ENCODE results near the gene CDH5. TPM values are rescaled to one million over a fixed set of nuclear protein-coding genes. Genes with fewer than 3 reads are reported as not detected.

CDH5 gene
- total and polyA plus RNA-seq, 2 donors, result 44.0 to 55.8 TPM

DNA sequence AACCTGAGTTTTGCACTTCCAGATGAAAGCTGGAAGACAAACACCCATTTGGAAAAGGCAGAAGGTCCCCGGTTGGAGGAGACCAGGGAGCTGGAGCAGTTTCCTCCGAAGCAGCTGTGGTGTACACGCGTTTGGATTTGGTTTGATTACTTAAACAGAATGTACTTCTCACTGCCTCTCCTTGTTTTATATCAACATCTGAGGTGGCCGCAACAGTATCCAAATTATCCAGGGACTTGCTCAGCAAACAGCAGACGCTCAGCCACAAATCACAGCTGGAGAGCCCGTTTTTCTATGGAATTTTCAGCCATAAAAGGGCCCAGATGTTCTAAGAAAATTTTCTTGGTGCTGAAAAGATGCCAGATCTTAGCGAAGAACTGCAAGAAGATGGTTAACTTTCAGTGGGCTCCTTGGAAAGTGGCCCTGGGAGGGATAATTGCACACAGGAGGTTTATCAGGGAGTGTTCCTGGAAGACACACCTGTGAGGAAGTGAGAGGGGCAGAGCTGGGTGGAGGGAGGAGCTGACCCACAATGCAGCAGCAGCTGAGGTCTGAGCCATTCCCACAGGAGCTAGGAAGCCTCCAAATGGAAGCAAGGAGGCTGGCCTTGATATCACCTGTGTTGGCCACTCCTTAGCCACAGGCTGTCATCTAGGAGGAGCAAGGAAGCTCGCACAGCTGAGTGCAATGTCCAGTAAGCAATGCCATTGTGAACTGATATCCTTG, 28.9 kb upstream of the CDH5 start:
- Histone ChIP-seq H3K4me1 (ENCODE audit: insufficient read depth) (no peaks in the 10 kb centered on the region), H3K27ac (ENCODE audit: low read depth) (no peak overlapping the region), H3K36me3 (ENCODE audit: insufficient read depth) (no peaks in the 10 kb centered on the region), H3K4me3 (ENCODE audit: low read depth, low read length) (no peak overlapping the region)
- no peak for DNase-seq (ENCODE audit: extremely low spot score)
- 54% methylated on average over 9 of the region's 9 CpGs for WGBS

DNA sequence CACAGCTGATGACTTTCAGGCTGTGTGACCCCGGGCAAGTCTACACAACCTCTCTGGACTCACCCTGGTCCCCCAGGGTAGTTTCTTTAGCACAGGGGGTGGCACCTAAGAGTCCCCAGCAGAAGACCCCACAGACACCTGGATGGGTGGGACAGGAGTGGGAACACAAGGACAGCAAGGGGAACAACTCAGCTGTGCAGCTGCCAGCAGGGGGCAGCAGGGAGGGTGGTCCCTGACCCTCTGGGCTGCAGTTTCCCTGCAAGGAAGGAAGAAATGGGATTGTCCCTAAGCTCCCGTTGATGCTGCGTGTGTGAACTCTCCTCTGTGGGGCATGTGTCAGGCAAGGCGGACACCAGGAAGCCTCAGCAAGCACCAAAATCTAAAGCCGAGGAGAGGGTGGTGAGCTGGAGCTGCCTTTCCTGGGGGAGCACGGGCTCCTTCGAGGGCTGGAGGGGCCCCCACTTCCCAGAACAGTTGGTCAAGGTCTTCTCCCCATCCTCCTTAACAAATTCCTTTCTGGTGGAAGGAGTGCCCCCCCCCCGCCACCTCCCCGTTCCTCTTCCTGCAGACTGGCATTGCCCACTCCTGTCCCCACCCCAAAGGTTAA, 24.1 kb upstream of the CDH5 start:
- Histone ChIP-seq H3K27ac (ENCODE audit: low read depth) (no peak overlapping the region), H3K36me3 (ENCODE audit: insufficient read depth) (no peaks in the 10 kb centered on the region), H3K4me1 (ENCODE audit: insufficient read depth) (no peaks in the 10 kb centered on the region), H3K4me3 (ENCODE audit: low read depth, low read length) (no peak overlapping the region)
- 79% methylated on average over 9 of the region's 9 CpGs for WGBS
- no peak for DNase-seq (ENCODE audit: extremely low spot score)

DNA sequence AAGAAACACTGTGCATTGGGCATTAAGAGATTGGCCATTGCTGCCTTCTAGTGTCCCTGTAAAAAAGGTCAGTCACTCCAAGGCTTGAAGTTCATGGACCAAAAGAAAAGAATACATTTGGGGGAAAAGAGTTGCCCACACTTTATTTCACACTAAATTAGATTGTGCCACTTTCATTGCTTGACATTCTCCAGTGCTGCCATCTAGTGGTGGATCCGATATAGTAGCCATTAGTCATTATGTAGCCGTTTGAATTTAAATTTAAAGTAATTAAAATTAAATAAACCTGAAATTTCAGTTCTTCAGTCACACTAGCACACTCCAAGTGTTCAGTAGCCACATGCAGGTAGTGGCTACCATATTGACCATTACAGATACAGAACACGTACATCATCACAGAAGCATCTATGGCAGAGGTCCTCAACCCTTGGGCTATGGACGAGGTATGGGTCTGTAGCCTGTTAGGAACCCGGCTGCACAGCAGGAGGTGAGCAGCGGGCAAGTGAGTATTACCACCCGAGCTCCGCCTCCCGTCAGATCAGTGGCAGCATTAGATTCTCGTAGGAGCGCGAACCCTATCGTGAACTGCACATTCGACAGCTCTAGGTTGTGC, 21.9 kb upstream of the CDH5 start:
- no peaks in the 10 kb centered on the region for H3K36me3 ChIP-seq (ENCODE audit: insufficient read depth)
- H3K27ac ChIP-seq (ENCODE audit: low read depth), result no peak overlapping the region
- no peak for DNase-seq (ENCODE audit: extremely low spot score)
- H3K4me1 ChIP-seq (ENCODE audit: insufficient read depth), result no peaks in the 10 kb centered on the region
- 69% methylated on average over 14 of the region's 14 CpGs for WGBS
- no peak overlapping the region for H3K4me3 ChIP-seq (ENCODE audit: low read depth, low read length)

DNA sequence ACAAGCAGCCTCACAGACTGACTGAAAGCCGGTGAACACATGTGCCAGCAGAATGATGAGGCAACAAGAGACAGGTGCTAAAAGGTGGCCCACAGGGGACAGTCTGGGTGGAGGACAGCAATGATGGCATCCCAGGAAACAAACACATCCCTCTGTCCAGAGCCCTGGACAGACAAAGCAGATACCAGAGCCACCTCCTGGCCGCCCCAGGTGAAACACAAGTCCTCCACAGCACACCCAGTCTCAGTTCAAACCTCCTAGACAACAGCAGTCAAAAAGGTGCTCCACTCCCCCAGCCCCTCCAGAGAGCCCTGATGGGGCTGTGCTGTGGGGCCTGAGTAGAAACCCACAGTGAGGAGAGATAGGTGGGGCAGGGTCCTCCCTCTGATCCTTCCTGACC, 20.3 kb upstream of the CDH5 start:
- WGBS, result 95% methylated on average over 2 of the region's 2 CpGs
- H3K27ac ChIP-seq (ENCODE audit: low read depth), result no peak overlapping the region
- H3K4me1 ChIP-seq (ENCODE audit: insufficient read depth), result no peaks in the 10 kb centered on the region
- H3K4me3 ChIP-seq (ENCODE audit: low read depth, low read length), result no peak overlapping the region
- no peak for DNase-seq (ENCODE audit: extremely low spot score)
- no peaks in the 10 kb centered on the region for H3K36me3 ChIP-seq (ENCODE audit: insufficient read depth)

DNA sequence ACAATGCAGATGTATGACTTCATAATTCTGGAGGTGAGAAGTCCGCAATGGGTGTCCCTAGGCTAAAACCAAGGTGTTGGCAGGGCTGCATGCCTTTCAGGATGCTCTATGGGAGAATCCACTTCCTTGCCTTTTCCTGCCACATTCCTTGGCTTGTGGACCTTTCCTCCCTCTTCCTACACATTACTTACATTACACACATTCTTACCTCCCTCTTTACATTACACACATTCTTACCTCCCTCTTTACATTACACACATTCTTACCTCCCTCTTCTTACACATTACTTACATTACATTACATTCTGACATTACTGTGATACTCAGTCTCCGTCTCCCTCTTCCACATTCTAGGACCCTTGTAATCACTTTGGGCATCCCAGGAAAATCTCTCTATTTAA, 14.2 kb upstream of the CDH5 start:
- Histone ChIP-seq H3K4me3 (ENCODE audit: low read depth, low read length) (no peak overlapping the region), H3K4me1 (ENCODE audit: insufficient read depth) (no peaks in the 10 kb centered on the region), H3K36me3 (ENCODE audit: insufficient read depth) (no peaks in the 10 kb centered on the region), H3K27ac (ENCODE audit: low read depth) (no peak overlapping the region)
- no peak for DNase-seq (ENCODE audit: extremely low spot score)
- WGBS, result 96% methylated on average over 2 of the region's 2 CpGs

DNA sequence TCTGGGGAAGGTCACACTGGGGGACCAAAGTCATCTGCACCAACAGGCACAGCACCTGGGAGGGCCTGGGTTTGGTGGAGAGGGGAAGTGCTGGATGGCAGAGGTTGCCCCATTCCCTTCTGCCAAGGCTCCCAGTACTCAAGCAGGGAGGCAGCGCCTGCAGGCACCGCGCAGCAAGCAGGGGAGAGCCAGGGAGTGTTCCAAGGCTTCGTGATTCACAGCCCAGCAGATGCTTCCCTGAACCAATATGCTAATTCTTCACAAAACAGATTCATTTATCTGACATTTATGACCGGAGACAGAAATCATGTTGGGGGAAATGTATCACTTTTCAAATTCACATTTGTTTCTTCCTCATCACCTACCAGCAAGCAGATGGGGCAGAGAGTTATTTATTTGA, 13.4 kb upstream of the CDH5 start:
- H3K27ac ChIP-seq (ENCODE audit: low read depth), result no peak overlapping the region
- no peak overlapping the region for H3K4me3 ChIP-seq (ENCODE audit: low read depth, low read length)
- no peaks in the 10 kb centered on the region for H3K4me1 ChIP-seq (ENCODE audit: insufficient read depth)
- no peaks in the 10 kb centered on the region for H3K36me3 ChIP-seq (ENCODE audit: insufficient read depth)
- WGBS, result 83% methylated on average over 5 of the region's 5 CpGs
- DNase-seq (ENCODE audit: extremely low spot score), result no peak

DNA sequence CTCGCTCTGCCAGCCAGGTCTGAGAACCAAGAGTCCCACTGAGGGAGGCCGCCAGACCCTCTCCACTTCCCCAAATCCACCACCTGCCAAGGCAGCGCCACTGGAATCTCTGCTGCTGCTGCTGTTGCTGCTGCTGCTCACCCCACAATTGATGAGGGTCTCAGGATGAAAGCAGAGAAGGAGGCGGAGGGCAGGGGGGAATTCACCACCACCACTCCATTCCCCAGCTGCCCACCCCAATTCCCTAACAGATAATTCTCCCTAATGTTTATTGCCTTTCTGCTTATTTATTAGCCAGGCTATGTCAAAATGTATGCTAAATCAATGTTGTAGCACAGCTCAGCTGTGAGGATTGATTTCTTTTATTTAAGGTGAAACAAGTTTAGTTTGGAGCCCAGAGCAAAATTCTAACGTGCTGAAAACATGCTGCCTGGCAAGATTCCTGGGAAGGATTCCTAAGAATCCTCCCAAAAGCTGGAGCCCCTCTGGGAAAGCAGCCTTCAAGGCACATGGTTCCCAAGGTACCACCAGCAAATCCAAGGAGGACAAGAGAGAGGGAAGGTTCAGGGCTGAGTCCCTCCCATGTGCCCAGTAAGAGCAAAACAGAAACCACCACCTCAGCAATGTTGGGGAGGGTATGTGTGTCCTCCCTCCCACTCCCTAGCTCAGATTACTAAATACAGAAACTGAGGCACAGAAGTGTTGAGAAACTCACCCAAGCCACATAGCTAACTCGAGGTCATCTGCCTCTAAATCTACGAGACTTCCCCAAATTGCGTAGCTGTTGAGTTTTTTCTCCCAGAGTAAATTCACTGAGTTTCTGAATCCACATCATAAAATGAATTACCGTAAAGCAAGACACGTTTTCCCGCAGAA, 12.2 kb upstream of the CDH5 start:
- H3K36me3 ChIP-seq (ENCODE audit: insufficient read depth), result no peaks in the 10 kb centered on the region

DNA sequence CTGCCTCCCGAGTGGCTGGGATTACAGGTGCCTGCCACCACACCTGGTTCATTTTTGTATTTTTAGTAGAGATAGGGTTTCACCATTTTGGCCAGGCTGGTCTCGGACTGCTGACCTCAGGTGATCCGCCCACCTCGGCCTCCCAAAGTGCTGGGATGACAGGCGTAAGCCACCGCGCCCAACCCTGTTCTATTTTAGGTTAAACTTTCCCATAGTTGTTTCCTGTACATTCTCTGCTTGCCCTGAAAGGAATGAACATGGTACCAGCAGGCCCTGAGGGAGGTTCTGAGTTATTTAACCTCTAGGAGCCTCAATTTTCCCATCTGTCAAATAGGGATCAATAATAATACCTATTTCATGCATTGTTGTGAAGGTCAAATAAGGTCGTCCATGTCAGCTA, 11.0 kb upstream of the CDH5 start:
- no peaks in the 10 kb centered on the region for H3K36me3 ChIP-seq (ENCODE audit: insufficient read depth)
- H3K27ac ChIP-seq (ENCODE audit: low read depth), result no peak overlapping the region
- no peaks in the 10 kb centered on the region for H3K4me1 ChIP-seq (ENCODE audit: insufficient read depth)
- 68% methylated on average over 8 of the region's 8 CpGs for WGBS
- no peak for DNase-seq (ENCODE audit: extremely low spot score)
- no peak overlapping the region for H3K4me3 ChIP-seq (ENCODE audit: low read depth, low read length)

More for the DNA sequence above, 12.2 kb upstream of the CDH5 start:
- Histone ChIP-seq H3K27ac (ENCODE audit: low read depth) (no peak overlapping the region), H3K4me1 (ENCODE audit: insufficient read depth) (no peaks in the 10 kb centered on the region), H3K4me3 (ENCODE audit: low read depth, low read length) (no peak overlapping the region)
- 46% methylated on average over 11 of the region's 11 CpGs for WGBS
- DNase-seq (ENCODE audit: extremely low spot score), result no peak

DNA sequence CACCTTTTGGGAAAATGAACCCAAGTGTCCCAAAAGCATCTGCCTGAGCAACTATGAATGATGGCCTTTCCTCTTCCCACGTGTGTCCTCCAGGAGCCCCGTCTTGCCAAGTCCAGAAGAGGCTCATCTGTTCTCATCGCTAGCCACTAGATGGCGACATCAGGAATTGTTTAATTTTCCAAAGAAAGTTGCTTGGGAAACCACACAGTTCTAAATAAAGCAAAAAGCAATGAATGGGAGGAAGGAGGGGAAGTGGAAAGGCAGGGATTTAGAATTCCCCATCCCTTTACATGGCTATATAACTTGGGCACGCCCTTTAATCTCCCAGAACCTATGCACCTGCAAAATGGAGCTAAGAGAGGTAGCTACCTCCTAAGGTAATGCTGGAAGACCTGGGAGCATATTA, 9.0 kb upstream of the CDH5 start:
- Histone ChIP-seq H3K36me3 (ENCODE audit: insufficient read depth) (no peaks in the 10 kb centered on the region), H3K27ac (ENCODE audit: low read depth) (no peak overlapping the region), H3K4me3 (ENCODE audit: low read depth, low read length) (no peak overlapping the region), H3K4me1 (ENCODE audit: insufficient read depth) (no peaks in the 10 kb centered on the region)
- peak; percentile 73 for DNase-seq (ENCODE audit: extremely low spot score)
- WGBS, result 4% methylated on average over 5 of the region's 5 CpGs

DNA sequence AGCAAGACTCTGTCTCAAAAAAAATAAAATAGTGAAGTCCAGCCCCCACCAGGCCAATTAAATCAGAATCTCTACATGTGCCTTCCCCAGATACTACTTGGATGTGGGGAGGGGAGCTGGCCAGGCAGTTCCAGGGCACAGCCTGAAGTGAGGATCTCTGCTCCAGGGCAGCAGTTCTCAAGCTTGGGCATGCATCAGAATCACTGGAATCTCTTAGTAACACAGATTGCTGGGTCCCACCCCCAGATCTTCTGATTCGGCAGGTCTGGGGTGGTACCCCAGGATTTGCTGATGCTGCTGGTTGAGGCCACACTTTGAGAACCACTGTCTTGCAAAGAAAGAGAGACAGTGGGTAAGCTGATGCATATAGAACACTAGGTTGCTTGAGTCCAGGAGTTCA, 8.3 kb upstream of the CDH5 start:
- WGBS, result 79% methylated on average over 1 of the region's 1 CpG
- no peak for DNase-seq (ENCODE audit: extremely low spot score)
- Histone ChIP-seq H3K36me3 (ENCODE audit: insufficient read depth) (no peaks in the 10 kb centered on the region), H3K4me1 (ENCODE audit: insufficient read depth) (no peaks in the 10 kb centered on the region), H3K4me3 (ENCODE audit: low read depth, low read length) (no peak overlapping the region), H3K27ac (ENCODE audit: low read depth) (no peak overlapping the region)

DNA sequence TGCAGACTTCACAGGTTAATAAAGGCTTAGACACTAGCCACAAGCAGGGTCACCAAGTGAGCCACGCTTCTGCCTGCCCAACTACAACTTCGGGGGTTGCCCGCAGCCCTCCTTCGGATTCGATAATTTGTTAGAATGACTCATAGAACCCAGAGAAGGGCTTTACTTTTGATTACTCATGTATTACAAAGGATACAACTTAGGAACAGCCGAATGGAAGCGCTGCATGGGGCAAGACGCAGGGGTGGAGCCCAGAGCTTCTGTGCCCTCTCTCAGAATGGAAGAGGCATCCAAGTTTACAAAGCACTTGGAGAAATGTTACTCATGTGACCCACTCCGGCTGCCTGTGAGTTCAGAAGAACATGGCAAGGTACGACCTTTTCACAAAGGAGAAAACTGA, 7.5 kb upstream of the CDH5 start:
- no peak overlapping the region for H3K27ac ChIP-seq (ENCODE audit: low read depth)
- no peak for DNase-seq (ENCODE audit: extremely low spot score)
- WGBS, result 79% methylated on average over 10 of the region's 10 CpGs
- no peak overlapping the region for H3K4me3 ChIP-seq (ENCODE audit: low read depth, low read length)
- H3K4me1 ChIP-seq (ENCODE audit: insufficient read depth), result no peaks in the 10 kb centered on the region
- H3K36me3 ChIP-seq (ENCODE audit: insufficient read depth), result no peaks in the 10 kb centered on the region

DNA sequence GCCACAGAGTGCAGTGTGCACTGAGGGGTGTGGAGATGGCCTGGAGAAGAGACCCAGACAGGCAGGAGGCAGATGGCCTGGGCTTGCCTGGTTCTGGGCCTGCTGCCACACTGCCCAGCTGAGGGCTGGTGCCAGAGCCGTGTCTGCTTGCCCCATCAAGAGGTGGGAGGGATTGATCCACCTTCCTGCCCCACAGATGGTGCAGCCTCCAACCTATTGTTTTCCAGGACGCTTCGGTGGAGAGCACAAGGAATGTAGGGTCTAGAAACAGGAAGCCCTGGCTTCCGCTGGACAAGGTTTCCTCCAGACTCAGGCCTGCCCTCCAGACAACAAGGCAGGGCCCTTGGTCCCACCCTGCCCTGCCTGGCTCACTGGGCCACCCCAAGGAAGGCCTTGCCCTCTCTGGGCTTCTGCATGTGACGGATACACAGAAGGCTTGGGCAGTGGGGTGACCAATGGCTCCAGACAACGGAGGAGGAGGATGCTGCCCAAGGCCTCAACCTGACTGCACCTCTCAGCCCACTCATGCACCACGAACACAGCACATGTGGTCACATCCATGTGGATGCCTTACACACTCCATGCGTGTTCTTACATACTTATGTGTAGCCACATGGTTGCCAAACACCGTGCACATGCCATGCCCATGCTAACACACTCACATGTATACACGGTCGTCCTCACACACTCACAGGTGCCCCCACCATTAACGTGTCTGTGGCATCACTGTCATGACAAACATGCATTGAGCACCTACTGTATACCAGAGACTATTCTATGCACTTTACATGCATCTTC, 6.5 kb upstream of the CDH5 start:
- 69% methylated on average over 12 of the region's 12 CpGs for WGBS
- Histone ChIP-seq H3K4me3 (ENCODE audit: low read depth, low read length) (no peak overlapping the region), H3K36me3 (ENCODE audit: insufficient read depth) (no peaks in the 10 kb centered on the region), H3K4me1 (ENCODE audit: insufficient read depth) (no peaks in the 10 kb centered on the region), H3K27ac (ENCODE audit: low read depth) (no peak overlapping the region)
- no peak for DNase-seq (ENCODE audit: extremely low spot score)

Measured in urinary bladder (tissue), 4 donors.